ENCODE measurements around the gene GMPR. TPM values are rescaled to one million over a fixed set of nuclear protein-coding genes. Genes with fewer than 3 reads are reported as not detected.
"Not testable (repeated sequence)": the region's sequence is repeated elsewhere in the genome, so short reads cannot be mapped to it uniquely, and the experiment has no call there.

GMPR gene
- polyA plus RNA-seq, 1 experiment: 8.6 TPM

- DNase-seq (ENCODE audit: low read depth, low spot score): no peak
- Histone ChIP-seq H3K9me3 (ENCODE audit: control insufficient read depth, insufficient read depth, low read length) (no peaks in the 10 kb centered on the region), H3K4me3 (ENCODE audit: low read depth, low read length) (no peak overlapping the region), H3K27me3 (ENCODE audit: control insufficient read depth, insufficient read depth, low read length) (no peaks in the 10 kb centered on the region), H3K27ac (ENCODE audit: low read depth, low read length) (no peak overlapping the region)
- TF ChIP-seq CTCF (IDR thresholded peaks at IDR 0.05; ENCODE audit: low read depth, low read length): no peak
- ChIA-PET POLR2A (no interaction called here), CTCF (no interaction called here)
Observed at GRCh38 chr6:16254535-16254934, 16.1 kb downstream of the GMPR start.

- Histone ChIP-seq H3K9me3 (ENCODE audit: control insufficient read depth, insufficient read depth, low read length) (no peaks in the 10 kb centered on the region), H3K27me3 (ENCODE audit: control insufficient read depth, insufficient read depth, low read length) (no peaks in the 10 kb centered on the region), H3K27ac (ENCODE audit: low read depth, low read length) (no peak overlapping the region), H3K4me3 (ENCODE audit: low read depth, low read length) (no peak overlapping the region)
- TF ChIP-seq CTCF (IDR thresholded peaks at IDR 0.05; ENCODE audit: low read depth, low read length): no peak
- ChIA-PET POLR2A (no interaction called here), CTCF (no interaction called here)
- no peak for DNase-seq (ENCODE audit: low read depth, low spot score)
Observed at GRCh38 chr6:16256781-16257180, 18.4 kb downstream of the GMPR start.

- CTCF ChIA-PET: no interaction called here
- DNase-seq (ENCODE audit: low read depth, low spot score): no peak
- Histone ChIP-seq H3K27me3 (ENCODE audit: control insufficient read depth, insufficient read depth, low read length) (no peaks in the 10 kb centered on the region), H3K27ac (ENCODE audit: low read depth, low read length) (no peak overlapping the region), H3K9me3 (ENCODE audit: control insufficient read depth, insufficient read depth, low read length) (no peaks in the 10 kb centered on the region), H3K4me3 (ENCODE audit: low read depth, low read length) (no peak overlapping the region)
- no peak for TF ChIP-seq CTCF (IDR thresholded peaks at IDR 0.05; ENCODE audit: low read depth, low read length)
- POLR2A ChIA-PET: no interaction called here
Observed at GRCh38 chr6:16257999-16258708, 19.8 kb downstream of the GMPR start.

GRCh38 chr6:16258709-16259075, 20.3 kb downstream of the GMPR start:
- no peak for TF ChIP-seq CTCF (IDR thresholded peaks at IDR 0.05; ENCODE audit: low read depth, low read length)
- DNase-seq (ENCODE audit: low read depth, low spot score): no peak
- POLR2A ChIA-PET: no interaction called here
- no peak overlapping the region for H3K4me3 ChIP-seq (ENCODE audit: low read depth, low read length)
- CTCF ChIA-PET: no interaction called here
- H3K27ac ChIP-seq (ENCODE audit: low read depth, low read length): no peak overlapping the region
- H3K9me3 ChIP-seq (ENCODE audit: control insufficient read depth, insufficient read depth, low read length): no peaks in the 10 kb centered on the region
- peaks cover under 1% of the 10 kb centered on the region for H3K27me3 ChIP-seq (ENCODE audit: control insufficient read depth, insufficient read depth, low read length)

GRCh38 chr6:16259604-16260003, 21.2 kb downstream of the GMPR start:
- POLR2A ChIA-PET; H3K4me3 ChIP-seq (ENCODE audit: low read depth, low read length); H3K27ac ChIP-seq (ENCODE audit: low read depth, low read length); CTCF ChIA-PET; H3K9me3 ChIP-seq (ENCODE audit: control insufficient read depth, insufficient read depth, low read length); H3K27me3 ChIP-seq (ENCODE audit: control insufficient read depth, insufficient read depth, low read length); DNase-seq (ENCODE audit: low read depth, low spot score): not testable (repeated sequence)

GRCh38 chr6:16260602-16261001, 22.2 kb downstream of the GMPR start:
- POLR2A ChIA-PET; H3K4me3 ChIP-seq (ENCODE audit: low read depth, low read length); DNase-seq (ENCODE audit: low read depth, low spot score); H3K9me3 ChIP-seq (ENCODE audit: control insufficient read depth, insufficient read depth, low read length); H3K27me3 ChIP-seq (ENCODE audit: control insufficient read depth, insufficient read depth, low read length); CTCF ChIA-PET; H3K27ac ChIP-seq (ENCODE audit: low read depth, low read length): not testable (repeated sequence)

GRCh38 chr6:16262773-16263172, 24.4 kb downstream of the GMPR start:
- H3K27ac ChIP-seq (ENCODE audit: low read depth, low read length); POLR2A ChIA-PET; DNase-seq (ENCODE audit: low read depth, low spot score); H3K27me3 ChIP-seq (ENCODE audit: control insufficient read depth, insufficient read depth, low read length); CTCF ChIA-PET; H3K4me3 ChIP-seq (ENCODE audit: low read depth, low read length); H3K9me3 ChIP-seq (ENCODE audit: control insufficient read depth, insufficient read depth, low read length): not testable (repeated sequence)

- H3K27ac ChIP-seq (ENCODE audit: low read depth, low read length); CTCF ChIA-PET; POLR2A ChIA-PET; DNase-seq (ENCODE audit: low read depth, low spot score); H3K9me3 ChIP-seq (ENCODE audit: control insufficient read depth, insufficient read depth, low read length); H3K4me3 ChIP-seq (ENCODE audit: low read depth, low read length); H3K27me3 ChIP-seq (ENCODE audit: control insufficient read depth, insufficient read depth, low read length): not testable (repeated sequence)
Observed at GRCh38 chr6:16263464-16264099, 25.2 kb downstream of the GMPR start.
